Endothelial cell of umbilical vein (primary cell): ENCODE measurements around the gene PSG1. TPM values are rescaled to one million over a fixed set of nuclear protein-coding genes. Genes with fewer than 3 reads are reported as not detected.

ENCODE experiments used
- Bru-seq: library from RNA; stranded (reverse); fragments of 400-500 nt; gene quantifications from one replicate; lab custom pipeline; 2021; lab: Mats Ljungman, UMichigan
- BruChase-seq, 2 experiments: library from RNA; stranded (reverse); fragments of 400-500 nt; gene quantifications; one replicate each; lab custom pipeline; 2021; lab: Mats Ljungman, UMichigan
- BruUV-seq: library from RNA; stranded (reverse); fragments of 400-500 nt; replicated peaks from 2 replicates; lab custom pipeline; 2021; lab: Mats Ljungman, UMichigan
- CTCF ChIA-PET: fragments of 300-600, 350-600 bp; sonication (Branson Sonifier 250); formaldehyde crosslinking; loops from one replicate; lab custom pipeline; 2021; ENCODE audit warnings: antibody characterized with exemption, inconsistent platforms; lab: Charles Lee
- POLR2A ChIA-PET: fragments of 300-600, 350-600 bp; sonication (Branson Sonifier 250); formaldehyde crosslinking; loops from one replicate; lab custom pipeline; 2021; ENCODE audit warnings: antibody characterized with exemption, inconsistent platforms; lab: Charles Lee
- DNase-seq: peaks from one replicate; pipeline ENCODE4 v3.0.0-alpha.2; 2011; ENCODE audit warnings: low read depth, low spot score
- FAIRE-seq: peaks from 2 replicates; lab custom pipeline; 2011; peaks lifted over from hg19 to GRCh38; lab: Jason Lieb, UNC
- H2AFZ ChIP-seq: 2 replicates; pipeline ENCODE4 v1.6.0; 2012; ENCODE audit warnings: low read depth, low read length, control low read depth, inconsistent platforms
- H3K27ac ChIP-seq: 2 replicates; pipeline ENCODE4 v1.5.1; 2011; ENCODE audit warnings: low read depth, mild to moderate bottlenecking, control low read depth, low read length, moderate library complexity; ENCODE audit not compliant: insufficient read depth
- H3K27me3 ChIP-seq, 2 experiments: 2 replicates each; pipeline versions ENCODE4 v1.6.0 to v1.6.1; 2011; ENCODE audit warnings: low read length in 2 of 2, mixed read lengths in 1 of 2; ENCODE audit not compliant: control insufficient read depth in 2 of 2, insufficient read depth in 2 of 2
- H3K36me3 ChIP-seq, 2 experiments: 2 replicates in 1 of 2; 3 replicates in 1 of 2; pipeline ENCODE4 v1.5.1; 2011; ENCODE audit warnings: low read length in 2 of 2, mild to moderate bottlenecking in 1 of 2, moderate library complexity in 1 of 2; ENCODE audit not compliant: control insufficient read depth in 2 of 2, insufficient read depth in 2 of 2; ENCODE audit errors: extremely low read depth in 1 of 2
- H3K4me1 ChIP-seq: 3 replicates; pipeline ENCODE4 v1.5.1; 2011; ENCODE audit warnings: mild to moderate bottlenecking, low read length; ENCODE audit not compliant: control insufficient read depth, insufficient read depth; ENCODE audit errors: extremely low read depth
- H3K4me2 ChIP-seq: 2 replicates; pipeline ENCODE4 v1.6.1; 2011; ENCODE audit warnings: low read length, control low read depth, mixed read lengths; ENCODE audit not compliant: insufficient read depth
- H3K4me3 ChIP-seq, 3 experiments: fragments of 200-600 bp in 1 of 3; sonication (generic), shearing (Covaris generic) in 1 of 3; replicated peaks in 1 of 3; 2 replicates each; pipeline ENCODE4 v1.5.1; 2011 to 2016; ENCODE audit warnings: control low read depth in 3 of 3, low read length in 3 of 3, mild to moderate bottlenecking in 2 of 3, inconsistent platforms in 1 of 3, low read depth in 1 of 3, moderate library complexity in 1 of 3; ENCODE audit not compliant: insufficient read depth in 1 of 3
- H3K79me2 ChIP-seq: 2 replicates; pipeline ENCODE4 v1.6.0; 2012; ENCODE audit warnings: low read length, inconsistent platforms; ENCODE audit not compliant: control insufficient read depth, insufficient read depth
- H3K9ac ChIP-seq: replicated peaks from 2 replicates; pipeline ENCODE3; 2011; ENCODE audit warnings: low read length, control low read depth; ENCODE audit not compliant: insufficient read depth; ENCODE audit errors: extremely low read depth
- H3K9me1 ChIP-seq: replicated peaks from 3 replicates; pipeline ENCODE4 v1.6.0; 2011; ENCODE audit warnings: mild to moderate bottlenecking, low read length; ENCODE audit not compliant: control insufficient read depth, insufficient read depth; ENCODE audit errors: extremely low read depth
- H3K9me3 ChIP-seq: replicated peaks from 2 replicates; pipeline ENCODE4 v1.5.1; 2012; ENCODE audit warnings: low read length, inconsistent platforms; ENCODE audit not compliant: control insufficient read depth, insufficient read depth
- H4K20me1 ChIP-seq: replicated peaks from 2 replicates; pipeline ENCODE3; 2011; ENCODE audit warnings: mild to moderate bottlenecking, low read length; ENCODE audit not compliant: control insufficient read depth, insufficient read depth; ENCODE audit errors: extremely low read depth
- CTCF ChIP-seq, 2 donors: IDR thresholded peaks; 1 replicate in 1 of 2; 2 replicates in 1 of 2; pipeline ENCODE4 v1.5.1; 2011; ENCODE audit warnings: low read length in 2 of 2, mild to moderate bottlenecking in 2 of 2, moderate library complexity in 2 of 2, control low read depth in 1 of 2, inconsistent platforms in 1 of 2, low read depth in 1 of 2; ENCODE audit not compliant: insufficient read depth in 1 of 2; ENCODE audit errors: extremely low read depth in 1 of 2
- EZH2 ChIP-seq: IDR thresholded peaks from 2 replicates; pipeline ENCODE4 v1.6.1; 2012; ENCODE audit warnings: borderline replicate concordance, low read depth, mild to moderate bottlenecking, moderate library complexity, low read length, inconsistent platforms; ENCODE audit not compliant: severe bottlenecking
- FOS ChIP-seq: IDR thresholded peaks from 2 replicates; pipeline ENCODE4 v1.6.1; 2011; ENCODE audit warnings: mild to moderate bottlenecking, low read length, moderate library complexity, borderline replicate concordance; ENCODE audit not compliant: insufficient read depth
- GATA2 ChIP-seq: IDR thresholded peaks from 2 replicates; pipeline ENCODE4 v1.7.0; 2011; ENCODE audit warnings: low read depth, mild to moderate bottlenecking, moderate library complexity, mixed read lengths, low read length; ENCODE audit not compliant: insufficient read length, insufficient read depth
- JUN ChIP-seq: IDR thresholded peaks from 2 replicates; pipeline ENCODE4 v1.6.1; 2011; ENCODE audit warnings: borderline replicate concordance, low read depth; ENCODE audit not compliant: insufficient read length, insufficient read depth
- MAX ChIP-seq: IDR thresholded peaks from 2 replicates; pipeline ENCODE4 v1.6.1; 2011; ENCODE audit not compliant: insufficient read depth, insufficient read length
- MYC ChIP-seq: IDR thresholded peaks from one replicate; pipeline ENCODE4 v1.6.1; 2011; ENCODE audit warnings: mild to moderate bottlenecking, low read depth, low read length
- POLR2A ChIP-seq: IDR thresholded peaks from 2 replicates; pipeline ENCODE4 v1.6.1; 2012; ENCODE audit warnings: low read depth, mild to moderate bottlenecking, control low read depth, low read length
- POLR2AphosphoS5 ChIP-seq: IDR thresholded peaks from 2 replicates; pipeline ENCODE4 v1.6.1; 2012; ENCODE audit warnings: low read depth, mild to moderate bottlenecking, control low read depth, low read length, moderate library complexity; ENCODE audit not compliant: insufficient read depth
- dilution Hi-C: fragments of 300-500 bp; cut with MboI; formaldehyde crosslinking; loops from one replicate; pipeline ENCODE4 v1.15.0; 2019; ENCODE audit warnings: low sequenced_read_pairs; ENCODE audit not compliant: extremely low pct_ligation_motif_present
- intact Hi-C: fragments of 100-400 bp; cut with micrococcal nuclease; formaldehyde crosslinking; loops from one replicate; pipeline ENCODE4 v1.10.0; 2022
- long read RNA-seq: library from polyadenylated mRNA; stranded (forward); transcript quantifications from one replicate; pipeline ENCODE4 v2.0.0, GENCODE V29; 2021
- polyA minus RNA-seq, 3 experiments: library from RNA; depleted of rRNA, polyadenylated mRNA; stranded (reverse); fragments of >200 nt; gene quantifications; 1 replicate in 1 of 3; 2 replicates in 2 of 3; pipeline ENCODE4 v1.2.3, GENCODE V29; 2011
- polyA plus RNA-seq, 4 experiments: library from polyadenylated mRNA; depleted of rRNA in 3 of 4; stranded (reverse) in 3 of 4; unstranded in 1 of 4; fragments of >200 nt; gene quantifications; 2 replicates each; pipeline versions ENCODE4 v1.2.1 to v1.2.3, GENCODE V29; 2011 to 2012; ENCODE audit warnings: missing spikeins in 1 of 4
- total RNA-seq: library from RNA; stranded (reverse); gene quantifications from 2 replicates; pipeline ENCODE4 v1.2.3, GENCODE V29; 2021

The PSG1 gene
- total RNA-seq (not detected in 2 replicates), polyA plus RNA-seq (not detected in 2 replicates), polyA minus RNA-seq (not detected in 2 replicates), Bru-seq, nascent RNA (not detected), BruChase-seq, experiment 1, labeled RNA remaining after a 6-hour chase (not detected), BruChase-seq, experiment 2, labeled RNA remaining after a 2-hour chase (not detected)
- polyA plus RNA-seq (2011; cell fraction: cytosol; rRNA removed) = not detected in 2 replicates
- polyA plus RNA-seq (2011; cell fraction: nucleus; rRNA removed) = not detected in 2 replicates
- 0.52 and 2.3 TPM in 2 replicates for polyA plus RNA-seq (2012)
- not detected for polyA minus RNA-seq (2011; cell fraction: cytosol; rRNA and poly(A)+ RNA removed)
- polyA minus RNA-seq (2011; cell fraction: nucleus; rRNA and poly(A)+ RNA removed) = not detected in 2 replicates
- long read RNA-seq = 0 reads

GRCh38 chr19:42879613-42880012 is at the start of gene PSG1:
Gene PSG1 (minus strand): TSS chr19:42879713. CDS start chr19:42879581, 132 bp downstream.
- no peaks in the 10 kb centered on the region for H3K27me3 ChIP-seq
- dilution Hi-C loops (no loop called here), intact Hi-C loops (no loop called here)
- no peak within 1 kb of the TSS for H3K9ac ChIP-seq
- no peak within 1 kb of the TSS for H3K4me2 ChIP-seq
- no TSS peak for BruUV-seq
- H3K27ac ChIP-seq = no peak within 1 kb of the TSS
- no peaks in the 10 kb centered on the region for H3K36me3 ChIP-seq
- CTCF ChIA-PET = no interaction called here
- FAIRE-seq (no peak), DNase-seq (no peak)
- H3K9me1 ChIP-seq = no peaks in the 10 kb centered on the region
- POLR2A ChIA-PET = no interaction called here
- no peaks in the 10 kb centered on the region for H3K4me1 ChIP-seq
- no peak within 1 kb of the TSS for H2AFZ ChIP-seq
- TF ChIP-seq EZH2 (no peak), CTCF (IDR thresholded peaks at IDR 0.05; ENCODE audit: extremely low read depth in 1 of 2, insufficient read depth in 1 of 2, low read depth in 1 of 2, low read length in 2 of 2) (no peak), MAX (no peak), POLR2AphosphoS5 (no peak), FOS (no peak), GATA2 (no peak), JUN (no peak), MYC (no peak), POLR2A (no peak)
- no peak within 1 kb of the TSS for H3K4me3 ChIP-seq
- H3K9me3 ChIP-seq = no peaks in the 10 kb centered on the region
- no peaks in the 10 kb centered on the region for H3K79me2 ChIP-seq
- no peaks in the 10 kb centered on the region for H4K20me1 ChIP-seq
